SK-N-SH treated with all-trans-retinoic acid at 6 μM for 48 hours (cell line): Measurements from ENCODE around the gene HIVEP3.

Source experiments
- BACH2 ChIP-seq: fragments of 250-450 bp; sonication (Bioruptor Pico); IDR thresholded peaks from 2 replicates; pipeline ENCODE4 v1.9.0; 2021; ENCODE audit warnings: mild to moderate bottlenecking, borderline replicate concordance
- CREB5 ChIP-seq: fragments of 250-450 bp; sonication (Bioruptor Pico); IDR thresholded peaks from 2 replicates; pipeline ENCODE4 v1.5.1; 2020; ENCODE audit warnings: low read depth, mild to moderate bottlenecking, moderate library complexity
- ESRRG ChIP-seq: fragments of 250-450 bp; sonication (Bioruptor Pico); IDR thresholded peaks from 2 replicates; pipeline ENCODE4 v1.6.1; 2021; ENCODE audit warnings: mild to moderate bottlenecking
- OSR1 ChIP-seq: fragments of 250-450 bp; sonication (Bioruptor Pico); IDR thresholded peaks from 2 replicates; pipeline ENCODE4 v1.8.0; 2022; ENCODE audit warnings: moderate library complexity, mild to moderate bottlenecking, inconsistent platforms
- PPARA ChIP-seq: fragments of 250-450 bp; sonication (Bioruptor Pico); IDR thresholded peaks from 2 replicates; pipeline ENCODE4 v1.5.0; 2020; ENCODE audit warnings: mild to moderate bottlenecking, borderline replicate concordance
- RARB ChIP-seq: fragments of 250-450 bp; sonication (Bioruptor Pico); IDR thresholded peaks from 2 replicates; pipeline ENCODE4 v1.8.0; 2021; ENCODE audit warnings: mild to moderate bottlenecking, moderate library complexity
- SNAI2 ChIP-seq: fragments of 250-450 bp; sonication (Bioruptor Pico); IDR thresholded peaks from 2 replicates; pipeline ENCODE4 v1.5.0; 2020; ENCODE audit warnings: mild to moderate bottlenecking, moderate library complexity

GRCh38 chr1:41720861-41721410 lies 197.8 kb downstream of the HIVEP3 start:
- TF ChIP-seq CREB5 (CRISPR knock-in tag) (no peak), SNAI2 (no peak), ESRRG (CRISPR knock-in tag) (no peak), RARB (CRISPR knock-in tag) (no peak), BACH2 (CRISPR knock-in tag) (no peak), OSR1 (CRISPR knock-in tag) (no peak), PPARA (no peak)
